ENCODE data around the gene TYW5.

GRCh38 chr2:199914372-199914958 is 40.8 kb downstream of the TYW5 start:
- no peak for TF ChIP-seq CTCF (conservative IDR thresholded peaks at IDR 0.05 in 1 of 2, IDR thresholded peaks at IDR 0.05 in 1 of 2; ENCODE audit: low read depth in 1 of 2, low read length in 2 of 2)
- no peak for TF ChIP-seq EZH2 (IDR thresholded peaks at IDR 0.05; ENCODE audit: low read length, missing control alignments)

Data from fibroblast of lung (primary cell).